C4-2B (cell line): Measurements from ENCODE around the gene SLC51A.

Source experiments
- CTCF ChIP-seq: fragments of 450-650 bp; conservative IDR thresholded peaks from 2 replicates; pipeline ENCODE4 v1.5.1; 2017; ENCODE audit warnings: mild to moderate bottlenecking
- ZFX ChIP-seq: fragments of 450-650 bp; IDR thresholded peaks from 2 replicates; pipeline ENCODE4 v1.6.1; 2017

DNA sequence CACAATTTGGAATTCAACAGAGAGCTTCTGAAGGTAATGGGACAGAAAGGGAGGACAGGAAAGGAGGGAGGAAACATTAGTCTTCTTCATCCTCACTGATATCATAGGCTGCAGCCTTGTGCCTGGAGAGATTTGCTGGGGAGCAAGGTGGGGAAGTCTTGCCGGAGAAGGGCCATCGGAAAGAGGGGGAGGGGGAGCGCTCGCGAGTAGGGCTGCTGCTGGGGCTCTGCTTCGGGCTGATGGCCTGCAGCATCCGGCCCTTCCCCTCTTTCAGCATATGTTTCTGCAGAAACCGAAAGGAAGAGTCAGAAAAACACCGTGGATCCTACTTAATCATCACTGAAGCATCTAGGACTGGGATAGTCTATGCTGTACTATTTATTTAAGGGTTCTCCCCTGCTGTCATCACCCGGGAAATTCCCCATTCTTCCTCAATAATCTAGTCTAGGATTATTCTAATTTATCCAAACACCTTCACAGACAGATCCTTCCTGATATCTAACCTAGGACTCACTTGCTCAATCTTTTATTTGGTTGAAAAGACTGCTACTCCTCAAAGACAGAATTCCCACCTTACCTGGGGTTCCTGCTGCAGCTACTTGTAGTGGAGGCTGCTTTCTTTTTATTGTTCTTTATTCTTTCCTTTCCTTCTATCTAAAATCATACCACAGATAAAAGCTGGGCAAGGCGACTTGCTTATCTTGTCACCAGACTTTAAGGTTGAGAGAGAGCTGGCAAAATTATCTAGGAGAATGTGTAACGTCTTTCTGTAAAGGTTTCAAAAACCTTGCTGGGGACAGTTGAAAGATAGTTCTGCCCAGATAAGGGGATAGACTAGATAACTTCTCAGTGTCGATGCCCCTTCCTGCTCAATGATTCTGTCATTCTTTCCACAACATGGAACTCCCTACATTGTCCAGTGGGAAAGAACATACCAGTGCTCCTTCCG is 22.6 kb downstream of the SLC51A start:
- TF ChIP-seq CTCF, result no peak
- TF ChIP-seq ZFX, result no peak
